Body of pancreas (tissue), 4 donors: ENCODE data around the gene SERPINA12. TPM values are rescaled to one million over a fixed set of nuclear protein-coding genes. Genes with fewer than 3 reads are reported as not detected.

Experiments used
- ATAC-seq: fragments of 150-250 bp; one replicate; pipeline ENCODE4 v1.9.1; 2016
- DNase-seq, 4 donors: peaks; one replicate each; pipeline ENCODE4 v3.0.0-alpha.2; 2019
- H3K27ac ChIP-seq, 4 donors: fragments of 200-600 bp; sonication (generic); 1 replicate in 3 of 4; 2 replicates in 1 of 4; pipeline versions ENCODE4 v1.5.1 to v1.6.1; 2016 to 2019; ENCODE audit warnings: mild to moderate bottlenecking in 1 of 4, mixed read lengths in 1 of 4, moderate library complexity in 1 of 4
- H3K27me3 ChIP-seq, 2 donors: fragments of 200-600 bp; sonication (generic); one replicate each; pipeline ENCODE4 v1.6.0; 2016; ENCODE audit warnings: mild to moderate bottlenecking in 1 of 2
- H3K36me3 ChIP-seq, 2 donors: fragments of 200-600 bp; sonication (generic); replicated peaks in 1 of 2; 2 replicates each; pipeline ENCODE4 v1.5.1; 2016; ENCODE audit warnings: low read depth in 2 of 2; ENCODE audit not compliant: insufficient read depth in 1 of 2
- H3K4me1 ChIP-seq: fragments of 200-600 bp; sonication (generic); one replicate; pipeline ENCODE4 v1.6.0; 2016
- H3K4me3 ChIP-seq, 2 donors: fragments of 200-600 bp; sonication (generic); 1 replicate in 1 of 2; 2 replicates in 1 of 2; pipeline ENCODE4 v1.5.1; 2016 to 2019
- H3K9me3 ChIP-seq, 3 donors: fragments of 200-600 bp; sonication (generic); 1 replicate in 2 of 3; 2 replicates in 1 of 3; pipeline ENCODE4 v1.5.1; 2016
- POLR2A ChIP-seq, 3 donors: fragments of 450-650 bp; IDR thresholded peaks; one replicate each; pipeline ENCODE4 v1.6.1; 2016; ENCODE audit warnings: antibody characterized with exemption in 3 of 3, mild to moderate bottlenecking in 2 of 3
- WGBS, 2 donors: methylation state at CpG; one replicate each; pipeline ENCODE4 v1.1.5; 2017; 5-methylcytosine and 5-hydroxymethylcytosine counted together
- intact Hi-C: fragments of 100-400 bp; cut with DNase I; formaldehyde crosslinking; loops from one replicate; pipeline ENCODE4 v1.15.1; 2023
- total RNA-seq, 2 donors: library from RNA; depleted of rRNA; stranded (reverse); fragments of >200 nt; gene quantifications; one replicate each; pipeline ENCODE4 v1.1.0, GENCODE V29; 2016
- TF ChIP-seq, protein P1 (sequence below), 7 experiments: fragments of 450-650 bp in 4 of 7; fragments of 200-600 bp in 3 of 7; sonication (generic) in 3 of 7; IDR thresholded peaks; one replicate each; pipeline ENCODE4 v1.5.1; 2016 to 2019; ENCODE audit warnings: antibody characterized with exemption in 7 of 7

SERPINA12 gene
- total RNA-seq, 2 donors from 2014 or later = not detected

DNA sequence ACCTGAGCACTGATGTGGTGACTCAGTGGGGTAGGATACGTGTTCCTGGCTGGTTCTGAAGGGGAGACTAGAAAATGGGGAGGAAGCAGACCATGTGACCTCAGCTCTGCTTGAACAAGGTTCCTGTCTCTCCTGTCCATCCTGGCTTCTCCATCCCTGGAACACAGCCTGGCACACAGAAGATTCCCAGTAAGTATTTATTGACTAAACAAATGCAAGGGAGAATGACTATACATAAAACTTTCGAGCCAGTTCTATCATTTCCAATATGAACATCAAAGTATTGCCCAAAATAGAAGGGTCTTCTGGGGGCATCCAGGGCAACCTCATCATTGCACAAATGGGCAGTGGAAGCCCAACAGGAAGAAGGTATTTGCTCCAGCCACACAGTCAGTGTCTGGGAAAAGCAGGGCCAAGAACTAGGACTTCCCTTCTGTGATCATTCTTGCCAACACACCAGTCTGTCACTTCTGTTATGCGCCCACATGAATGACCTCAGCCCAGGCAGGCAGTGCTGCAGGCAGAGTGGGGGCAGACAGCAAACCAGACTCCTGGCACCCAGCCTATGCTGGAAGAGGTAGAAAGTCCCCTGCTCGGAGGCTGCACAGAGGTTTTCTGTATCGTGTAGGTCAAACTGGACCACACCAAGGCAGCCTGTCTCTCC lies 27.7 kb downstream of the SERPINA12 start:
- Histone ChIP-seq H3K4me1 (peaks cover 20% of the 10 kb centered on the region), H3K27ac (no peak overlapping the region), H3K4me3 (no peak overlapping the region), H3K36me3 (no peaks in the 10 kb centered on the region), H3K9me3 (peaks cover 0 to 6% (median 0%) of the 10 kb centered on the region in 3 donors), H3K27me3 (no peaks in the 10 kb centered on the region)
- 59 to 68% methylated on average over 4 to 5 of the region's 5 CpGs for WGBS, 2 donors
- ATAC-seq (no peak), DNase-seq (peak in 2 of 4 donors; percentile 20 to 24)
- TF ChIP-seq, protein P1, sequence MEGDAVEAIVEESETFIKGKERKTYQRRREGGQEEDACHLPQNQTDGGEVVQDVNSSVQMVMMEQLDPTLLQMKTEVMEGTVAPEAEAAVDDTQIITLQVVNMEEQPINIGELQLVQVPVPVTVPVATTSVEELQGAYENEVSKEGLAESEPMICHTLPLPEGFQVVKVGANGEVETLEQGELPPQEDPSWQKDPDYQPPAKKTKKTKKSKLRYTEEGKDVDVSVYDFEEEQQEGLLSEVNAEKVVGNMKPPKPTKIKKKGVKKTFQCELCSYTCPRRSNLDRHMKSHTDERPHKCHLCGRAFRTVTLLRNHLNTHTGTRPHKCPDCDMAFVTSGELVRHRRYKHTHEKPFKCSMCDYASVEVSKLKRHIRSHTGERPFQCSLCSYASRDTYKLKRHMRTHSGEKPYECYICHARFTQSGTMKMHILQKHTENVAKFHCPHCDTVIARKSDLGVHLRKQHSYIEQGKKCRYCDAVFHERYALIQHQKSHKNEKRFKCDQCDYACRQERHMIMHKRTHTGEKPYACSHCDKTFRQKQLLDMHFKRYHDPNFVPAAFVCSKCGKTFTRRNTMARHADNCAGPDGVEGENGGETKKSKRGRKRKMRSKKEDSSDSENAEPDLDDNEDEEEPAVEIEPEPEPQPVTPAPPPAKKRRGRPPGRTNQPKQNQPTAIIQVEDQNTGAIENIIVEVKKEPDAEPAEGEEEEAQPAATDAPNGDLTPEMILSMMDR (IDR thresholded peaks at IDR 0.05) = no peak
- no peak for TF ChIP-seq POLR2A (IDR thresholded peaks at IDR 0.05)
- intact Hi-C loops = no loop called here

DNA sequence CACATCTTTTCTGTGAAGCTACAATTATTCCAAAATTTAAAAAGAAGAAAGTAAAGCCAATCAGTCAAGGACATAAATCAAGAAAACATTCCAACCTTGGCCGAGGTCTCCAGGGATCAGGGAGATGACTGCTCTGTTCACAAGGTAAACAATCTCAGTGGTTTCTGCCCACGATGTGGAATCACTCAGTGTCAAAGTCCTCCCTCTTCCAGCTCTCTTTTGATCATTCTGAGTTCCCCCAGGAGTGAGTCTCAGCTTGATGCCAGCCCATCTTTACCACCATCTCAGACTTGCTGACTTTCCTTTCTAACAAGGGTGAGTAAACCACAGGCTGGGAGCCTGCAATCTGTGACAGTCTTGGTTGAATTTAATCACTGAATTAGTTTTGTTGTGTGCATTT lies 28.5 kb downstream of the SERPINA12 start:
- TF ChIP-seq, protein P1 (IDR thresholded peaks at IDR 0.05) = no peak
- TF ChIP-seq POLR2A (IDR thresholded peaks at IDR 0.05) = no peak
- Histone ChIP-seq H3K27me3 (no peaks in the 10 kb centered on the region), H3K36me3 (no peaks in the 10 kb centered on the region), H3K27ac (no peak overlapping the region), H3K9me3 (peaks cover 0 to 6% (median 0%) of the 10 kb centered on the region in 3 donors), H3K4me3 (no peak overlapping the region), H3K4me1 (peaks cover 12% of the 10 kb centered on the region)
- no peak for ATAC-seq
- DNase-seq = no peak
- 19 to 20% methylated on average over 2 of the region's 2 CpGs for WGBS, 2 donors
- intact Hi-C loops = no loop called here

DNA sequence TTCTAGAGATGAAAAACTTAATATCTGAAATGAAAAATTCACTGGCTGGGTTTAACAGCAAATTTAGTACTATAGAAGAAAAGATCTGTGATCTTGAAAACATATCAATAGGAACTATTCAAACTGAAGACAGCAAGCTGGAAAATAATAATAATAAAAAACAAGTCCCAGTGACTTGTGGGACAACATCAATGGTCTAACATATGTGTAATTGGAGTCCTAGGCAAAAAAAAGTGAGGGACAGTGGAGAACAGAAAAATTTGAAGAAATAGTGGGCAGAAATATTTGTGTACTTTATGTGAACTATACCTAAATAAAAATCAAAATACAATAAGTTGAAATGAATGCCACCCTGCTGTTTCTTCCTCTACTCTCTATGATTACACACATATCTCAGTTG lies 30.8 kb downstream of the SERPINA12 start:
- intact Hi-C loops = no loop called here
- no peak for TF ChIP-seq POLR2A (IDR thresholded peaks at IDR 0.05)
- TF ChIP-seq, protein P1 (IDR thresholded peaks at IDR 0.05) = no peak
- DNase-seq (no peak), ATAC-seq (no peak)
- Histone ChIP-seq H3K9me3 (peaks cover 0 to 6% (median 0%) of the 10 kb centered on the region in 3 donors), H3K36me3 (no peaks in the 10 kb centered on the region), H3K27ac (no peak overlapping the region), H3K27me3 (no peaks in the 10 kb centered on the region), H3K4me3 (no peak overlapping the region), H3K4me1 (peaks cover 10% of the 10 kb centered on the region)

DNA sequence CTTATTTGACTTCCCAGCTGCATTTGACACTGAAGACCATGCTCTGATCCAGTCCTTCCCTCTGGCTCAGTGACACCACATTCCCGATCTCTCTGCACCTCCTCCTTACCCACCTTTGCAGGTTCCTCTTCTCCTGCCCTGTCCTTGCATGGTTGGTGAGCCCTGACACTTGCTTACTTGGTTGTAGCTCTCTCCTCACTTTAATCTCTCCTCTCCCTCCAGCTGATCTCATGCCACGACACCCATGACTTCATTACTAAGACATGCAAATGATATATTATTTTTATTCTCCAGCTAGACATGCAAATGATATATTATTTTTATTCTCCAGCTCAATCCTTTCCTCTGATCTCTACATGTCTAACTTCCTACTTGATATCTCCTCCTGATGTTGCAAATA lies 33.2 kb downstream of the SERPINA12 start, which contains the start of gene SERPINA9:
TSS of gene SERPINA9 (minus strand) at position 175 of the 400 bp plus-strand sequence. CDS start 6,357 bp downstream, outside the sequence.
- no peak for TF ChIP-seq POLR2A (IDR thresholded peaks at IDR 0.05)
- Histone ChIP-seq H3K27me3 (no peaks in the 10 kb centered on the region), H3K36me3 (no peaks in the 10 kb centered on the region), H3K4me1 (no peaks in the 10 kb centered on the region), H3K4me3 (no peak within 1 kb of the TSS), H3K27ac (no peak within 1 kb of the TSS), H3K9me3 (peaks cover 0 to 6% (median 0%) of the 10 kb centered on the region in 3 donors)
- 61 to 76% methylated on average over 2 of the region's 2 CpGs for WGBS, 2 donors
- DNase-seq = no peak
- intact Hi-C loops = no loop called here
- ATAC-seq = no peak

DNA sequence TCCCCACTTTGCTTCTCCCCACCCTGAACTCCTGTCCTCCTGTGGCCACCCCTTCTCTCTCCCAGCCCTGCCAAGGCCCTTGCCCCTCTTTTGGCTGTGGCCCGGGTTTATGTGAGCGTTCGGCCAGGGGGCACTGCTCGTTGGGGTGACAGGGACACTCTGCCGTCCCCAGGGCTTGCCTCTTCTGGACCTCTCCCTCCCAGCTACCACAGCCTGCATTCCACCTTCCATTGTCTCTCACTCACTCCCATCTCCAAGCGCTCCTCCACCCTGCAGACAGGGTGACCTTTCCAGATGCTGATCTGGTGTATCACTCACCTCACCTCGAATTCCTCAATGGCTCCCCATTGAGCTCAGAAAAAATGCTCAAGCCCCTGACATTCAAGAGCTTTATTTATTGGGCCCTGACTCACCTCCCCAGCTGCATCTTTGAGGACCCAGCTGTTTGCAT lies 34.7 kb downstream of the SERPINA12 start:
- no peak overlapping the region for H3K4me3 ChIP-seq
- H3K27me3 ChIP-seq = no peaks in the 10 kb centered on the region
- intact Hi-C loops = no loop called here
- H3K9me3 ChIP-seq = peaks cover 0 to 6% (median 0%) of the 10 kb centered on the region in 3 donors
- H3K27ac ChIP-seq = no peak overlapping the region
- ATAC-seq = no peak
- TF ChIP-seq, protein P1 (IDR thresholded peaks at IDR 0.05) = no peak
- TF ChIP-seq POLR2A (IDR thresholded peaks at IDR 0.05) = no peak
- no peak for DNase-seq
- H3K36me3 ChIP-seq = no peaks in the 10 kb centered on the region
- H3K4me1 ChIP-seq = no peaks in the 10 kb centered on the region
- 72 to 79% methylated on average over 7 of the region's 7 CpGs for WGBS, 2 donors
